ENCODE measurements around the gene HARS1.

The HARS1 gene

GRCh38 chr5:140633501-140633900, 57.7 kb downstream of the HARS1 start:
- TF ChIP-seq CTCF (conservative IDR thresholded peaks at IDR 0.05), result no peak
- H3K27ac ChIP-seq, result no peak overlapping the region

- no peak for TF ChIP-seq CTCF (conservative IDR thresholded peaks at IDR 0.05)
- peak within 1 kb of the TSS; percentile 49 for H3K27ac ChIP-seq
These were observed 58.1 kb downstream of the HARS1 start, which contains the start of gene CD14 for GRCh38 chr5:140633021-140633471. Gene CD14 (minus strand): TSS chr5:140633175. CDS start chr5:140633071, 104 bp downstream.

- peak overlapping the region; percentile 49 for H3K27ac ChIP-seq
- TF ChIP-seq CTCF (conservative IDR thresholded peaks at IDR 0.05), result no peak
These were observed 58.7 kb downstream of the HARS1 start for GRCh38 chr5:140632366-140633020.

GRCh38 chr5:140631831-140632365, 59.3 kb downstream of the HARS1 start:
- peak overlapping the region; percentile 49 for H3K27ac ChIP-seq
- no peak for TF ChIP-seq CTCF (conservative IDR thresholded peaks at IDR 0.05)

GRCh38 chr5:140631036-140631417, 60.1 kb downstream of the HARS1 start:
- H3K27ac ChIP-seq, result no peak overlapping the region
- TF ChIP-seq CTCF (conservative IDR thresholded peaks at IDR 0.05), result no peak

- H3K27ac ChIP-seq, result no peak overlapping the region
These were observed 60.7 kb downstream of the HARS1 start for GRCh38 chr5:140630292-140631035.

More at GRCh38 chr5:140630292-140631035, 60.7 kb downstream of the HARS1 start:
- no peak for TF ChIP-seq CTCF (conservative IDR thresholded peaks at IDR 0.05)

Data from VCaP (cell line).